LNCaP clone FGC (cell line): ENCODE measurements around the gene ACOD1.
A peak's percentile ranks its signal among the peaks of the same experiment; 100 is the strongest.

ENCODE experiments used
- DNase-seq: peaks from one replicate; pipeline ENCODE4 v3.0.0-alpha.2; 2011; ENCODE audit warnings: low read depth
- H3K4me3 ChIP-seq: 2 replicates; pipeline ENCODE4 v1.5.1; 2011; ENCODE audit warnings: mild to moderate bottlenecking, low read depth, low read length, control low read depth
- TF ChIP-seq, protein P1 (sequence below): IDR thresholded peaks from 2 replicates; pipeline ENCODE4 v1.5.1; 2012; ENCODE audit warnings: mild to moderate bottlenecking; ENCODE audit not compliant: control insufficient read depth, insufficient read depth; ENCODE audit errors: extremely low read depth

ACOD1 gene

DNA sequence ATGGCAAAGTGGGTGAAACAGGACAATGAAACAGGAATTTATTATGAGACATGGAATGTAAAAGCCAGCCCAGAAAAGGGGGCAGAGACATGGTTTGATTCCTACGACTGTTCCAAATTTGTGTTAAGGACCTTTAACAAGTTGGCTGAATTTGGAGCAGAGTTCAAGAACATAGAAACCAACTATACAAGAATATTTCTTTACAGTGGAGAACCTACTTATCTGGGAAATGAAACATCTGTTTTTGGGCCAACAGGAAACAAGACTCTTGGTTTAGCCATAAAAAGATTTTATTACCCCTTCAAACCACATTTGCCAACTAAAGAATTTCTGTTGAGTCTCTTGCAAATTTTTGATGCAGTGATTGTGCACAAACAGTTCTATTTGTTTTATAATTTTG is 52.2 kb downstream of the ACOD1 start:
- H3K4me3 ChIP-seq: no peak overlapping the region
- TF ChIP-seq, protein P1, sequence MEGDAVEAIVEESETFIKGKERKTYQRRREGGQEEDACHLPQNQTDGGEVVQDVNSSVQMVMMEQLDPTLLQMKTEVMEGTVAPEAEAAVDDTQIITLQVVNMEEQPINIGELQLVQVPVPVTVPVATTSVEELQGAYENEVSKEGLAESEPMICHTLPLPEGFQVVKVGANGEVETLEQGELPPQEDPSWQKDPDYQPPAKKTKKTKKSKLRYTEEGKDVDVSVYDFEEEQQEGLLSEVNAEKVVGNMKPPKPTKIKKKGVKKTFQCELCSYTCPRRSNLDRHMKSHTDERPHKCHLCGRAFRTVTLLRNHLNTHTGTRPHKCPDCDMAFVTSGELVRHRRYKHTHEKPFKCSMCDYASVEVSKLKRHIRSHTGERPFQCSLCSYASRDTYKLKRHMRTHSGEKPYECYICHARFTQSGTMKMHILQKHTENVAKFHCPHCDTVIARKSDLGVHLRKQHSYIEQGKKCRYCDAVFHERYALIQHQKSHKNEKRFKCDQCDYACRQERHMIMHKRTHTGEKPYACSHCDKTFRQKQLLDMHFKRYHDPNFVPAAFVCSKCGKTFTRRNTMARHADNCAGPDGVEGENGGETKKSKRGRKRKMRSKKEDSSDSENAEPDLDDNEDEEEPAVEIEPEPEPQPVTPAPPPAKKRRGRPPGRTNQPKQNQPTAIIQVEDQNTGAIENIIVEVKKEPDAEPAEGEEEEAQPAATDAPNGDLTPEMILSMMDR: no peak
- DNase-seq: peak; percentile 60

DNA sequence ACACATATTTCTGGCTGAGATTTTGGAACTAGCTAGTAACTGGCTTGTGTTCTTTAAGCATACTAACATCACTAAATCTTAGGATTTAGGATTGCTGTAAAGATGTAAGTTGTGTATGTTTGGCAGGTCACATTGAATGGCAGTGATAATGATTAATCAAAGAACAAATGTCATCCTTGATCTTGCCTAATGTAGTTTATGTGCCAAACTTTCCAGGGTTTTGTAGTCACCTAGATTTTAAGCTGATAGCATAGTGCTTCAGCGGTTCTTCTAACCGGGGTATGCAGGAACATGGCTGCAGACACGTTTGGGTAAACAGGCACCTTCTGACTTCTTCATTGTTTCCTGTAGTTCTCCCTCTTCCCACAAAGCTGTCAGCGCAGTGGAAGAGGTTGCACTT is 53.2 kb downstream of the ACOD1 start:
- TF ChIP-seq, protein P1: no peak
- H3K4me3 ChIP-seq: no peak overlapping the region
- no peak for DNase-seq

DNA sequence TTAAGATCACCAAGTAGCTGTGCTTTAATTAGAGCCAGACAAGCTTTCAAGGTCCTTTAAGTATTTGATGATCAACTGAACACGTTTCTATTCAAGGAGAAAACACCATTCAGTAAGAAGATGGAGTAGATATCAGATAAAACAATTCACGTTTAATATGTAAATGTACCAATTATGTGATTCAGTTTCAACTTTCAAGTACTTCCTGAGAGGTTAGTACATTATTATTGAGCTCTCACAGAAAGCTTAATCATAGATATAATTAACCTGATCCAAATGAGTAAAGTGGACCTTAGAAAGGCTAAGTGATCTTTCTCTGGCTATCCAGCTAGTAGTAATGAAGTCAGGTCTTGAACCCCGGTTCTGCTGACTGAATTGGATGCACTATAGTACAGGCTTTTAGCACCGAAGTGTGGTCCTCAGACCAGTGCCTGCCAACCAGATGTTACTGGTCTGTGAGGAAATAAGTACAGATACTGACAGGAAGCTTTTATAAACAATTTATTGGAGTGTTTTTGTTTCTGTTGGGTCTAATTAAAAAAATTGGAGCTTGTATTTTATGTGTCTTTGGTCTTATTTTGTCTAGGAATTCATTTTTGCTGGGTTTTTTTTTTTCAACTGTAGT is 53.8 kb downstream of the ACOD1 start:
- H3K4me3 ChIP-seq: no peak overlapping the region
- TF ChIP-seq, protein P1: no peak
- no peak for DNase-seq

DNA sequence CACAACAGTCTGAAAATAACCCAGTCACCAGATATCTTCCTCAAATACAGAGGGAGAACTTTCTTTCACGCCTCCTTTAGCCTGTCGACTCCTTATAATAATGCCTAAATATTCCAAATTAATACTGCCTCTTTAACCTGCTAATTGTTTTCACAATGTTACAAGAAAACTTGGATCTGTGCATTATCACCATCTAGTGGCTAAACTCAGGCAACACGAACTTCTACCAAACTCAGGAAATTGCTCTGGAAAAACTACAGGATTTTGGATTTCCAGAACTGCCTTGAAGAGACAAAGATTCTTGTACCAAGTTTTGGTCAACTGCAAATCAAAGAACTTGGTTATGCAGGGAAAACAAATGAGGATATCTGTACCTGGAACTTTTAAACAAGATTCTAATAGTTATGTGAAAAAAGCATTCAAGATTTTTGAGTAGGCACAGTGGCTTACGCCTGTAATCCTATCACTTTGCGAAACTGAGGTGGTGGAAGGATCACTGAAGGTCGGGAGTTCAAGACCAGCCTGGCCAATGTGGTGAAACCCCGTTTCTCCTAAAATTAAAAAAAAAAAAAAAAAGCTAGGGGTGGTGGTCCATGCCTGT is 54.4 kb downstream of the ACOD1 start:
- TF ChIP-seq, protein P1: peak; percentile 55

More for the DNA sequence above, 54.4 kb downstream of the ACOD1 start:
- DNase-seq: no peak
- H3K4me3 ChIP-seq: no peak overlapping the region
